Measurements from ENCODE around the gene TLR6. TPM values are rescaled to one million over a fixed set of nuclear protein-coding genes. Genes with fewer than 3 reads are reported as not detected.
"Not testable (repeated sequence)": the region's sequence is repeated elsewhere in the genome, so short reads cannot be mapped to it uniquely, and the experiment has no call there.

The TLR6 gene
- total and polyA plus RNA-seq, 4 donors, result 0.33 to 12.8 (median 3.3) TPM

DNA sequence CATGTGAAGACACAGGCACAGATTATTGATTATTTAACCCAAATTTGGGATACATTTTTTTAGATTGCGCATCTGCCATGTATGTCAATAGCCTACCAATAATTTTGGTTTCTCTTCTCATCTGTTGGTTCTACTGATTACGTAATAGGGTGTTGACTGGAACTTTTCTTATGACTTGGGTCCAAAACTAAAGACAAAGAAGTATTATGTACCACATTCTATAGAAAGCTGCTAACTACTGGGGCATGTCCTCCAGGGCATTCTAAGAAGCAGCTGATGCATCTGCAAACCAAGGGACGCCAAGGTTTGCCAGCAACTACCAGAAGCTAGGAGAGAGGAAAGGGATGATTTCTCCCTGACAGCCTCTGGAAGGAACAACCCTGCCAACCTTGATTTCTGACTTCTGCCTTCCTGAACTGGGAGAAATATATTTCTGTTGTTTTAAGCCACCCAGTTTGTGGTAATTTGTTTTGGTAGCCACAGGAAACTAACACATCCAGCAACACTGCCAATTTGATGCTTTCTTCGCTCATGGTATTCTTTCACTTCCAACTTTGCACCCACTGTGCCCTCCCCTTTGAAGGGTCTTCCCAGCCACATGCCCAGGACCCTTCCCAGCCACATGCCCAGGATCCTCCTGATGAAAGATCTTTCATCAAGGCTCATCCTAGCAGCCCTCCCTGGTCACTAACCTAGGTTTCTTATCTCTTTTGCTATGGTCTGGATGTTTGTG is 36.1 kb downstream of the TLR6 start:
- ATAC-seq (ENCODE audit: low FRiP score) (no peak), DNase-seq (no peak)
- Histone ChIP-seq H3K9me3 (ENCODE audit: control insufficient read depth, low read length) (no peaks in the 10 kb centered on the region), H3K27me3 (ENCODE audit: control insufficient read depth in 1 of 2, insufficient read depth in 2 of 2, low read length in 1 of 2) (no peaks in the 10 kb centered on the region), H3K4me1 (ENCODE audit: control insufficient read depth in 1 of 2, insufficient read depth in 2 of 2, low read length in 2 of 2) (no peaks in the 10 kb centered on the region), H3K27ac (ENCODE audit: low read depth in 1 of 2, low read length in 2 of 2) (no peak overlapping the region), H3K4me3 (ENCODE audit: low read length in 2 of 2) (no peak overlapping the region), H3K36me3 (ENCODE audit: control insufficient read depth in 1 of 2, insufficient read depth in 2 of 2, low read length in 1 of 2) (no peaks in the 10 kb centered on the region)
- intact Hi-C loops (cut with DNase I), result no loop called here
- WGBS, 2 donors, result 88 to 92% methylated on average over 4 of the region's 4 CpGs

- Histone ChIP-seq H3K9me3 (ENCODE audit: control insufficient read depth, low read length) (peaks cover 3% of the 10 kb centered on the region), H3K27me3 (ENCODE audit: control insufficient read depth in 1 of 2, insufficient read depth in 2 of 2, low read length in 1 of 2) (no peaks in the 10 kb centered on the region), H3K4me1 (ENCODE audit: control insufficient read depth in 1 of 2, insufficient read depth in 2 of 2, low read length in 2 of 2) (no peaks in the 10 kb centered on the region), H3K27ac (ENCODE audit: low read depth in 1 of 2, low read length in 2 of 2) (no peak overlapping the region), H3K36me3 (ENCODE audit: control insufficient read depth in 1 of 2, insufficient read depth in 2 of 2, low read length in 1 of 2) (no peaks in the 10 kb centered on the region), H3K4me3 (ENCODE audit: low read length in 2 of 2) (no peak overlapping the region)
- 46 to 56% methylated on average over 3 of the region's 3 CpGs for WGBS, 2 donors
- no peak for ATAC-seq (ENCODE audit: low FRiP score)
- no peak for DNase-seq
- intact Hi-C loops (cut with DNase I), result no loop called here
Measured at GRCh38 chr4:38819569-38819968, 37.0 kb downstream of the TLR6 start.

- WGBS, 2 donors, result 75 to 81% methylated on average over 5 of the region's 5 CpGs
- intact Hi-C loops (cut with DNase I), result no loop called here
Measured at GRCh38 chr4:38818441-38818976, 38.1 kb downstream of the TLR6 start.

GRCh38 chr4:38815885-38816782 is 40.5 kb downstream of the TLR6 start:
- WGBS, 2 donors, result 70 to 75% methylated on average over 3 of the region's 3 CpGs
- Histone ChIP-seq H3K4me1 (ENCODE audit: control insufficient read depth in 1 of 2, insufficient read depth in 2 of 2, low read length in 2 of 2) (no peaks in the 10 kb centered on the region), H3K9me3 (ENCODE audit: control insufficient read depth, low read length) (peaks cover 3% of the 10 kb centered on the region), H3K4me3 (ENCODE audit: low read length in 2 of 2) (no peak overlapping the region), H3K27ac (ENCODE audit: low read depth in 1 of 2, low read length in 2 of 2) (no peak overlapping the region), H3K36me3 (ENCODE audit: control insufficient read depth in 1 of 2, insufficient read depth in 2 of 2, low read length in 1 of 2) (no peaks in the 10 kb centered on the region), H3K27me3 (ENCODE audit: control insufficient read depth in 1 of 2, insufficient read depth in 2 of 2, low read length in 1 of 2) (no peaks in the 10 kb centered on the region)
- DNase-seq (no peak), ATAC-seq (ENCODE audit: low FRiP score) (no peak)
- intact Hi-C loops (cut with DNase I), result no loop called here

More at GRCh38 chr4:38818441-38818976, 38.1 kb downstream of the TLR6 start:
- Histone ChIP-seq H3K36me3 (ENCODE audit: control insufficient read depth in 1 of 2, insufficient read depth in 2 of 2, low read length in 1 of 2) (no peaks in the 10 kb centered on the region), H3K9me3 (ENCODE audit: control insufficient read depth, low read length) (peaks cover 3% of the 10 kb centered on the region), H3K4me3 (ENCODE audit: low read length in 2 of 2) (no peak overlapping the region), H3K4me1 (ENCODE audit: control insufficient read depth in 1 of 2, insufficient read depth in 2 of 2, low read length in 2 of 2) (no peaks in the 10 kb centered on the region), H3K27me3 (ENCODE audit: control insufficient read depth in 1 of 2, insufficient read depth in 2 of 2, low read length in 1 of 2) (no peaks in the 10 kb centered on the region), H3K27ac (ENCODE audit: low read depth in 1 of 2, low read length in 2 of 2) (no peak overlapping the region)
- DNase-seq, result no peak
- ATAC-seq (ENCODE audit: low FRiP score), result no peak

GRCh38 chr4:38814386-38814785 is 42.2 kb downstream of the TLR6 start:
- no peaks in the 10 kb centered on the region for H3K36me3 ChIP-seq (ENCODE audit: control insufficient read depth in 1 of 2, insufficient read depth in 2 of 2, low read length in 1 of 2)
- H3K4me1 ChIP-seq (ENCODE audit: control insufficient read depth in 1 of 2, insufficient read depth in 2 of 2, low read length in 2 of 2), result no peaks in the 10 kb centered on the region
- DNase-seq (no peak), ATAC-seq (ENCODE audit: low FRiP score) (no peak)
- H3K9me3 ChIP-seq (ENCODE audit: control insufficient read depth, low read length), result peaks cover 3% of the 10 kb centered on the region
- WGBS, 2 donors, result 83 to 86% methylated on average over 3 of the region's 3 CpGs
- H3K27ac ChIP-seq (ENCODE audit: low read depth in 1 of 2, low read length in 2 of 2), result no peak overlapping the region
- intact Hi-C loops (cut with DNase I), result no loop called here
- H3K27me3 ChIP-seq (ENCODE audit: control insufficient read depth in 1 of 2, insufficient read depth in 2 of 2, low read length in 1 of 2), result no peaks in the 10 kb centered on the region
- no peak overlapping the region for H3K4me3 ChIP-seq (ENCODE audit: low read length in 2 of 2)

DNA sequence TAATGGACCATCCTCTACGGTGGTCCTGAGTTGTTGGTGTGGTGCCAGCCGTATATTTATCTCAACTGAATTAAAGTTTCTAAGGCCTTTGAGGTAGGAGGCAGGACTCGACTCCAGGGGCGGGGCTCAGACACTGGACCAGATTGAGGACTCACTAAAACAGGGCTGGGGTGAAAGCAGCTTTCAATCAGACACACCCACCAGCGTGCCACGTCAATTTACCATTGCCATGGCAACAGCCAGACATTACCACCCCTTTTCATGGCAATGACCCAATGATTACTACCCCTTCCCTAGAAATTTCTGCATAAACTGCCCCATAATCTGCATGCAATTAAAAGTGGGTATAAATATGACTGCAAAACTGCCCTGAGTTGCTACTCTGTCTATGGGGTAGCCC is 45.3 kb downstream of the TLR6 start:
- Histone ChIP-seq H3K4me1 (ENCODE audit: control insufficient read depth in 1 of 2, insufficient read depth in 2 of 2, low read length in 2 of 2) (no peaks in the 10 kb centered on the region), H3K27ac (ENCODE audit: low read depth in 1 of 2, low read length in 2 of 2) (no peak overlapping the region), H3K4me3 (ENCODE audit: low read length in 2 of 2) (no peak overlapping the region), H3K36me3 (ENCODE audit: control insufficient read depth in 1 of 2, insufficient read depth in 2 of 2, low read length in 1 of 2) (no peaks in the 10 kb centered on the region), H3K27me3 (ENCODE audit: control insufficient read depth in 1 of 2, insufficient read depth in 2 of 2, low read length in 1 of 2) (no peaks in the 10 kb centered on the region), H3K9me3 (ENCODE audit: control insufficient read depth, low read length) (peaks cover 3% of the 10 kb centered on the region)
- intact Hi-C loops (cut with DNase I), result no loop called here
- 84 to 87% methylated on average over 6 of the region's 6 CpGs for WGBS, 2 donors
- ATAC-seq (ENCODE audit: low FRiP score), result no peak
- DNase-seq, result no peak

- H3K4me1 ChIP-seq (ENCODE audit: control insufficient read depth in 1 of 2, insufficient read depth in 2 of 2, low read length in 2 of 2); H3K4me3 ChIP-seq (ENCODE audit: low read length in 2 of 2); ATAC-seq (ENCODE audit: low FRiP score); intact Hi-C loops (cut with DNase I); H3K36me3 ChIP-seq (ENCODE audit: control insufficient read depth in 1 of 2, insufficient read depth in 2 of 2, low read length in 1 of 2); DNase-seq; H3K27ac ChIP-seq (ENCODE audit: low read depth in 1 of 2, low read length in 2 of 2); H3K9me3 ChIP-seq (ENCODE audit: control insufficient read depth, low read length); H3K27me3 ChIP-seq (ENCODE audit: control insufficient read depth in 1 of 2, insufficient read depth in 2 of 2, low read length in 1 of 2): not testable (repeated sequence)
- WGBS, 2 donors, result 67 to 95% methylated on average over 3 to 29 of the region's 29 CpGs
Measured at GRCh38 chr4:38807462-38807861, 49.2 kb downstream of the TLR6 start.

- ATAC-seq (ENCODE audit: low FRiP score); H3K4me1 ChIP-seq (ENCODE audit: control insufficient read depth in 1 of 2, insufficient read depth in 2 of 2, low read length in 2 of 2); H3K27me3 ChIP-seq (ENCODE audit: control insufficient read depth in 1 of 2, insufficient read depth in 2 of 2, low read length in 1 of 2); H3K4me3 ChIP-seq (ENCODE audit: low read length in 2 of 2); intact Hi-C loops (cut with DNase I); DNase-seq; H3K27ac ChIP-seq (ENCODE audit: low read depth in 1 of 2, low read length in 2 of 2); H3K9me3 ChIP-seq (ENCODE audit: control insufficient read depth, low read length); H3K36me3 ChIP-seq (ENCODE audit: control insufficient read depth in 1 of 2, insufficient read depth in 2 of 2, low read length in 1 of 2): not testable (repeated sequence)
- WGBS, 2 donors, result 87 to 94% methylated on average over 9 of the region's 9 CpGs
Measured at GRCh38 chr4:38806251-38806650, 50.4 kb downstream of the TLR6 start.
